Suprapubic skin (tissue), 4 donors: Measurements from ENCODE around the gene UGT1A6.

ENCODE experiments used
- EP300 ChIP-seq: sonication (generic); formaldehyde crosslinking; IDR thresholded peaks from one replicate; pipeline ENCODE4 v1.6.1; 2017; ENCODE audit warnings: antibody characterized with exemption
- POLR2A ChIP-seq, 2 donors: fragments of 450-650 bp; IDR thresholded peaks; one replicate each; pipeline ENCODE4 v1.6.1; 2017; ENCODE audit warnings: antibody characterized with exemption in 2 of 2, mild to moderate bottlenecking in 2 of 2, moderate library complexity in 2 of 2
- POLR2AphosphoS5 ChIP-seq, 3 donors: sonication (generic); formaldehyde crosslinking; IDR thresholded peaks; one replicate each; pipeline ENCODE4 v1.6.1; 2017; ENCODE audit warnings: antibody characterized with exemption in 3 of 3
- TF ChIP-seq, protein P1 (sequence below), 2 donors: fragments of 200-600 bp in 1 of 2; fragments of 450-650 bp in 1 of 2; sonication (generic) in 1 of 2; IDR thresholded peaks; one replicate each; pipeline ENCODE4 v1.5.1; 2016 to 2019; ENCODE audit warnings: antibody characterized with exemption in 2 of 2, mild to moderate bottlenecking in 1 of 2, moderate library complexity in 1 of 2

- TF ChIP-seq POLR2A (IDR thresholded peaks at IDR 0.05): no peak
- TF ChIP-seq, protein P1, sequence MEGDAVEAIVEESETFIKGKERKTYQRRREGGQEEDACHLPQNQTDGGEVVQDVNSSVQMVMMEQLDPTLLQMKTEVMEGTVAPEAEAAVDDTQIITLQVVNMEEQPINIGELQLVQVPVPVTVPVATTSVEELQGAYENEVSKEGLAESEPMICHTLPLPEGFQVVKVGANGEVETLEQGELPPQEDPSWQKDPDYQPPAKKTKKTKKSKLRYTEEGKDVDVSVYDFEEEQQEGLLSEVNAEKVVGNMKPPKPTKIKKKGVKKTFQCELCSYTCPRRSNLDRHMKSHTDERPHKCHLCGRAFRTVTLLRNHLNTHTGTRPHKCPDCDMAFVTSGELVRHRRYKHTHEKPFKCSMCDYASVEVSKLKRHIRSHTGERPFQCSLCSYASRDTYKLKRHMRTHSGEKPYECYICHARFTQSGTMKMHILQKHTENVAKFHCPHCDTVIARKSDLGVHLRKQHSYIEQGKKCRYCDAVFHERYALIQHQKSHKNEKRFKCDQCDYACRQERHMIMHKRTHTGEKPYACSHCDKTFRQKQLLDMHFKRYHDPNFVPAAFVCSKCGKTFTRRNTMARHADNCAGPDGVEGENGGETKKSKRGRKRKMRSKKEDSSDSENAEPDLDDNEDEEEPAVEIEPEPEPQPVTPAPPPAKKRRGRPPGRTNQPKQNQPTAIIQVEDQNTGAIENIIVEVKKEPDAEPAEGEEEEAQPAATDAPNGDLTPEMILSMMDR (IDR thresholded peaks at IDR 0.05): no peak
- no peak for TF ChIP-seq EP300
- TF ChIP-seq POLR2AphosphoS5 (IDR thresholded peaks at IDR 0.05): no peak
Measured at GRCh38 chr2:233706720-233707119, 14.0 kb downstream of the UGT1A6 start.
